ENCODE measurements around the gene HEXD. TPM values are rescaled to one million over a fixed set of nuclear protein-coding genes. Genes with fewer than 3 reads are reported as not detected.

The HEXD gene
- total RNA-seq (2014; rRNA removed; shearing (Covaris generic)) = 10.5 and 10.8 TPM in 2 replicates

DNA sequence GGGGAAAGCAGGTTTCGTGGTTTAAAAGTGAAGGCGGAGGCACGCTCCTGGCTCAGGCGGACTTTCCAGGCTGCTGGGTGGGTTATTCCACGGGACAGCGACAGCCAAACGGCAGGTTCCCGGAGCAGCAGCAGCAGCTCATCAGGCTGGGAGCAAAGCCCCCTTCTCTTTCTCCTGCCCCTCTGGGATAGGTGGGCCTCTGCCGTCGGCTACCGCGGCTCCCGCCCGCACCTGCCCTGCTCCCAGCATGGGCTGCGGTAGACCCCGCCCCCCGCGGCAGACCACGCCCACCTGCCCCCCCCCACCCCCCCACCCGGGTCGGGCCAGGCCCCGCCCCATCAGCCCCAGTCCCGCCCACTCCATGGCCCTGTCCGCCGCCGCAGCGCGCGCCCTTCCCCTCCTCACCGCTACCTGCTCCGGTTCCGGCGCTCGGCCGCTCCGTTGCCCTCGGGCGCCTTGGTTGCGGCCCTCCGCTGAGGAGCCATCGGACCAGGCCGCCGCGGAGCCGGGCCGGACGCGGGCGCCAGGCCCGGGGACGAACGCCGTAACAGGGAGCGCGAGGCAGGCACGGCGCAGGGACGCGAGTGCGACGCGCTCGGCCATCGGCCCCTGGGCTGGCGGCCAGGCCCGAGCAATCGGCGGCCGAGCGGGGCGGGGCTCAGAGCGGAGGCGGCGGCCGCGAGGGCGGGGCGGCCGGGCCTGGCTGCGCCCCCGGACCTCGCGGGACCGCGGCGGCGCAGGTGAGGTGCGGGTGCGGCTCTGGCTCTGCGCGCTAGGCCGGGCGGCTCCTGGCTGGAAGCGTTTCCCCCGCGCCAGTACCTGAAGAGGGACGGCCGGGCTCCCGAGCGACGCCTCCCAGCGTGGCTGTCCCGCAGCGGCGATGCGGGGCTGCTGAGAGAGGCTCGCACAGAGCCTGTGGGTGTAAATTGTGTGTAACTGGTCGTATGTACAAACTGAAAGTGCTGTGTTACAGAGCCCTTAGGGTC, at the start of gene HEXD, which contains the start of gene OGFOD3:
TSS of gene HEXD (plus strand) at position 347 of the 986 bp plus-strand sequence. CDS start 1,453 bp downstream, outside the sequence.
TSS of gene OGFOD3 (minus strand) at position 586 of the 986 bp plus-strand sequence. CDS start at position 485, 101 bp downstream.

DNA sequence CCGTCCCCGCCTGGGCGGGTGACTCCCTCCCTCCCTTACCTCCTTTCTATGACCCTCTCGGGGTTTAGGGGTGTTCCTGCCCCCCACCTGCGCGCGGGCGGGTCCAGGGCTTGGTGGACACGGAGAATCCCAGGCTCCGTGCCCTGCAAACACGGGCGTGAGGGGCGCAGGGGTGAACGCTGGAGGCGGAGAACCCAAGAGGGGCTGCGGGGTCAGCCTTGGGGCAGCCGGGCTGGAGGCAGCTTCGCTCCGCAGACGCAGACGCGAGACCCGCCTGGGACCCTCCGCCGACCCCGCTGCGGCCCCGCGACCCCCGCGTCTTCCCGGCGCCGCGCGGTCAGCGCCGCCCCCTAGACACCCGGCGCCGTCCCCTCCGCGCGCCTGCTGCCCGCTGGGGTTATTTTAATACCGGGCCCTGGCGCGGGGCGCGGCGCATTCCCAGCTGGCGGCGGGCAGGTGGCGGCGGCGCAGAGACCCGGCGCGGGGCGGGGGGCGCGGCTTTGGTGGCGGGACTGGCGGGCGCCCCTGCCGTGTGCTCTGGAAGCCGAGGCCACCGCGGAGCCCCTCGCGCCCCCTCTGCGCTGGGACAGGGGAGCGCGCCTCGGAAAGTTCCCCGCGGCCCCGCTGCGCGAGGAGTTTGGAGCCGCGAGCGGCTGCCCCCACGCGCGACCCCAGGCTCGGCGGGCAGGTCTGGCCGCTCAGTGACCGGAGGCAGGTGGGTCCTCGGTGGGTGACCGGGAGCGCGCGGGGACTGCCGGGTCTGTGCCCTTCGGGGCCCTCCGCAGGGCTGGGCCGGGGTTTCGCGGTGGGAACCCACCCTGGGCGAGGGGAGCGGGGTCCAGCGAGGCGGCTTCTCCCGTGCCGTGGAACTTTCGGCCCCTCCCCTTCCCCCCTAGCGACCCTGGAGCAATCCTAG, 46.6 kb upstream of the HEXD start, which contains the start of gene UTS2R:
TSS of gene UTS2R (plus strand) at position 433 of the 916 bp plus-strand sequence. CDS start 2,560 bp downstream, outside the sequence.

DNA sequence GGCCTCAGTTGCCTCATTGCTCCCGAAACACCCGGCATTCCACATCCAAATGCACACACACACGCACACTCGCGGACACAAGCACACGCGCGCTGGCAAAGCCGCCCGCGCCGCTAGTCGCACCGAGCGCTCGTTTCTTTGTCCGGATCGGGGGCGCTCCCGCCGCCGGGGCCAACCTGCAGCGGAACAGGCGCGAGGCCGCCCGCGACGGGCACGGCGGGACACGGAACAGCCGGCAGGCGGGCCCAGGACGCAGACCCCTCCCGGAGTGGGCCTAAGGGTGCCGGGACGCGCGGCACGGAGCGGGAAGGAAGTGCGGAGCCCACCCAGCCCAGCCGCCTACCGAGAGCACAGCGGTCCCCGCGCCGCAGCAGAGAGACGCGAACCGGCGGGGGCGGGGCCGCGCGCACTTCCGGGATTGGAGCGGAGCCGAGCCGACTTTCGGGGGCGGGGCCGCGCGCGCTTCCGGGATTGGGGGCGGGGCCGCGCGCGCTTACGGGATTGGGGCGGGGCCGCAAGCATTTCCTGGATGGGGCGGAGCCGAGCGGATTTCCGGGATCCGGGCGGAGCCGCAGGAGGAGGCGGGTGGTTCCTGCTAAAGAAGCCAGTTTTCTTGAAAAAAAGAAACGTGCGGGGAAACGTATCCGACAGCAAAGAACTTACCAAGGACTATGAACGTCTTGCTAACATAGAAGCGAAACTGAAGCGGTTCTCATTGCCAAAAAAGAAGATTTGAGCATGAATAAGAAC, 32.4 kb downstream of the HEXD start, which contains the start of gene CYBC1:
TSS of gene CYBC1 (minus strand) at position 396 of the 750 bp plus-strand sequence. CDS start 1,498 bp downstream, outside the sequence.

DNA sequence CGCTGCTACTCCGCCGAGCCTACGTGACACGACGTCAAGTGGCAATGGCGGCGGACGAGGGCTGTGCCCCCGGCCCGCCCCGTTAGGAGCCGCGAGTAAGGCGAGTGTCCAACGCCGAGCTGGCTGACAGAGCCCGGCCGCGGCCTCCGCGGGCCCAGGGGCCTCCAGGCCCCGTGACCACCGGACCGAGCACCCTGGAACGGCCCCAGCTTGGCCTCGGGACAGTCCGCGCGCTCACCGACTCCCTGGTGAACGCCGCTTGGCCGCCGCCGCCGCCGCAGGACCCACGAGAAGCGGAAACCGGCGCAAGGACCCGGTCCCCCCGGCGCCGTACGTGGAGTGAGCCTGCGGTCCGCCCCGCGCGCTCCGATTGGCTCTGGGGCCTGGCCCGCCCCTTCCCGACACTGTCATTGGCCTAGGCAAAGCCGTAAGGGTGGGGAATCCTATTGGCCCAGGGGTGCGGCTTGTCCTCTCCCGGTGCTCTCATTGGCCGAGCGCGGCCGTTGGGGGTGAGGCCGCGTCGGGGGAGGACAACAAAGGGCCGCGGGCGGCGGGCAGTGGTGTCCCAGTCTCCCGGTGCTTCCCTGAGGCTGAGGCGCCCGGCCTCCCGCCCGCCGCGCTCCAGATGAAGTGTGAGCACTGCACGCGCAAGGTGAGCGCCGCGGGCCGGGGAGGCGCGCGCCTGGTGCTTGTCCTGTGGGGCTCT, 40.2 kb downstream of the HEXD start, which contains the start of gene NARF:
TSS of gene NARF (plus strand) at position 563 of the 706 bp plus-strand sequence. CDS start at position 626, 63 bp downstream.

Small RNA genes within 50 kb of the gene (small RNA-seq; reads per million reads assigned to genes)
- gene RF00019 = not detected

Other genes with a start within 250 kb of the HEXD start
- gene CCDC57, start 205.5 kb upstream of the HEXD start, total RNA-seq (2014; rRNA removed; shearing (Covaris generic)) = 36.2 and 40.3 TPM in 2 replicates
- 18.8 and 20.1 TPM in 2 replicates for gene SLC16A3, start 189.3 kb upstream of the HEXD start, total RNA-seq (2014; rRNA removed; shearing (Covaris generic))
- gene CSNK1D, start 144.6 kb upstream of the HEXD start, total RNA-seq (2014; rRNA removed; shearing (Covaris generic)) = 33.2 and 42.0 TPM in 2 replicates
- gene CD7, start 100.7 kb upstream of the HEXD start, total RNA-seq (2014; rRNA removed; shearing (Covaris generic)) = 0.11 TPM in 1 of 2 replicates, not detected in the other
- gene SECTM1, start 84.6 kb upstream of the HEXD start, total RNA-seq (2014; rRNA removed; shearing (Covaris generic)) = 15.3 and 22.8 TPM in 2 replicates
- 0.16 and 0.98 TPM in 2 replicates for gene TEX19, start 59.1 kb upstream of the HEXD start, total RNA-seq (2014; rRNA removed; shearing (Covaris generic))
- gene UTS2R, start 46.6 kb upstream of the HEXD start, total RNA-seq (2014; rRNA removed; shearing (Covaris generic)) = not detected in 2 replicates
- gene OGFOD3, start 239 bp downstream of the HEXD start, total RNA-seq (2014; rRNA removed; shearing (Covaris generic)) = 37.9 and 43.6 TPM in 2 replicates
- 48.5 and 53.5 TPM in 2 replicates for gene CYBC1, start 32.4 kb downstream of the HEXD start, total RNA-seq (2014; rRNA removed; shearing (Covaris generic))
- gene NARF, start 40.4 kb downstream of the HEXD start, total RNA-seq (2014; rRNA removed; shearing (Covaris generic)) = 24.1 and 26.1 TPM in 2 replicates
- gene FOXK2, start 101.4 kb downstream of the HEXD start, total RNA-seq (2014; rRNA removed; shearing (Covaris generic)) = 32.6 and 34.9 TPM in 2 replicates
- 54.2 and 61.5 TPM in 2 replicates for gene WDR45B, start 230.1 kb downstream of the HEXD start, total RNA-seq (2014; rRNA removed; shearing (Covaris generic))